GM12892 (cell line): ENCODE data around the gene SMIM22.

ENCODE experiments used
- POLR2A ChIP-seq: IDR thresholded peaks from 2 replicates; pipeline ENCODE4 v1.6.1; 2011; ENCODE audit warnings: low read depth, low read length, control low read depth
- POLR2AphosphoS5 ChIP-seq: IDR thresholded peaks from 2 replicates; pipeline ENCODE4 v1.6.1; 2011; ENCODE audit warnings: low read depth, low read length, control low read depth
- TAF1 ChIP-seq: IDR thresholded peaks from 2 replicates; pipeline ENCODE4 v1.6.1; 2011; ENCODE audit warnings: low read depth, mild to moderate bottlenecking, control low read depth, low read length, borderline replicate concordance

DNA sequence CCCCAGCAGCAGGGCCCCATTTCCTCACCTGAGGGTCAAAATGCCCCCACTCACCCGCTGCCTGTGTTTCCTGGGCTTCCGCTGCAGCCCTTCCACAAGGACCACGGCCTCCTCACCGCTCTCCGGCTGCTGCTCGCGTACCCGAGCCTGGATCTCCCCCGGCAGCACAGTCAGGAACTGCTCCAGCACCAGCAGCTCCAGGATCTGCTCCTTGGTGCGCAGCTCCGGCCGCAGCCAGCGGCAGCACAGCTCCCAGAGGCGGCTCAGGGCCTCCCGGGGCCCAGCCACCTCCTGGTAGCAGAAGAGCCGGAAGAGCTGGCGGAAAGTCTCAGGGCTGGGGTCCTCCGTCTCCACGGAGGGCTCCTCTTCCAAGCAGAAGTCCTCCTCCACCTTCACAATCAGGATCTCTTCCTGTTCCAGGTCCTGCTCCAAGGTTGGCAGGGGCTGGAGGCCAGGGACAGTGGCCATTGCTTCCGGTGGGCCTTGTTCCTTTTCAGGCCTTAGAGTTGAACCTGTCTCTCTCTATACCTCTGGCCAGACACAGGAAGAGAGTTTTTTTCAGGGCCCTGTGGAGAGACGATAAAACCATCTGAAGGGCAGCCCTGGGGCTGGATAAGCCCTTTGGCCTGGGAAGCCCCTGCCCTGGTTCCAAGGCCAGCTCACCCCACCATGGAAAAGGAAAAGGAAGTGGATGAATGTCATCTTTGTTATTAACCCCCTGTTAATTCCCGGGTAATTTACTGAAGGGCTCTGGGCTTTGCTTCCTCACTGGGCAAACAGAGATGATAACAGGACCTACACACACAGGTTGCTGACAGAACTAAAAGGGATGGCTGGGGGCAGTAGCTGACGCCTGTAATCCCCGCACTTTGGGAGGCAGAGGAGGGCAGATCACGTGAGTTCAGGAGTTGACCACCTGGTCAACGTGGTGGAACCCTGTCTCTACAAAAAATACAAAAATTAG lies 29.4 kb upstream of the SMIM22 start:
- no peak for TF ChIP-seq POLR2A
- TF ChIP-seq POLR2AphosphoS5: no peak
- no peak for TF ChIP-seq TAF1
